Nephron (organoid): Measurements from ENCODE around the gene HIPK1.

Experiments used
- H3K27ac Mint-ChIP-seq, 3 experiments: 2 replicates each; pipeline ENCODE4 v1.8.0; 2020; ENCODE audit warnings: mixed read lengths in 3 of 3, mild to moderate bottlenecking in 2 of 3, moderate library complexity in 1 of 3
- H3K27me3 Mint-ChIP-seq: 2 replicates; pipeline ENCODE4 v1.8.0; 2021; ENCODE audit warnings: low read depth, mild to moderate bottlenecking, moderate library complexity, mixed read lengths
- H3K36me3 Mint-ChIP-seq: 2 replicates; pipeline ENCODE4 v1.8.0; 2020; ENCODE audit warnings: low read depth, mixed read lengths
- H3K4me1 Mint-ChIP-seq: 2 replicates; pipeline ENCODE4 v1.8.0; 2020; ENCODE audit warnings: mixed read lengths
- H3K4me3 Mint-ChIP-seq, 3 experiments: 2 replicates each; pipeline ENCODE4 v1.8.0; 2020; ENCODE audit warnings: mild to moderate bottlenecking in 3 of 3, mixed read lengths in 3 of 3, moderate library complexity in 2 of 3
- H3K9me3 Mint-ChIP-seq: 2 replicates; pipeline ENCODE4 v1.8.0; 2020; ENCODE audit warnings: mixed read lengths
- CTCF ChIP-seq, 3 experiments: fragments of 200-600 bp; sonication (generic); IDR thresholded peaks; one replicate each; pipeline ENCODE4 v1.5.0; 2021; ENCODE audit warnings: antibody characterized with exemption in 3 of 3; ENCODE audit not compliant: unreplicated experiment in 3 of 3

Gene HIPK1

DNA sequence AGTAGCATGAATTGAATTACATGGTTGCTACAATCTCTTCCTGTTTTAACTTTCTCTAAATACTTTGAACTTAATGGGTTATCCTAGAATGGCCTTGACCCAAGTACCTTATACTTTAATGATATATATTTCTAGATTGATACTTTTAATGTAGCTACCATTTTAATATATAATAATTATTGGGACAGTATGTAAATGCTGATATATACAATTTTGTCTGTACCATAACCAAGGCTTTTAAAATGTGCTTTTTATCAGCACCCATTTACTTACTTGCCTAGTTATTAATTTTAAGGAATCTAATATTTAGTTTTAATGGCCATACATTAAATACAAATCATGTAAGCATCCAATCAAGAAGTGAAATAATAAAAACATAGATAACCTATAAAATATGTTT lies 13.4 kb downstream of the HIPK1 start:
- H3K4me3 Mint-ChIP-seq: no peak overlapping the region
- no peak overlapping the region for H3K27ac Mint-ChIP-seq
- no peak for TF ChIP-seq CTCF (IDR thresholded peaks at IDR 0.05; ENCODE audit: unreplicated experiment in 3 of 3)
- H3K36me3 Mint-ChIP-seq: peaks cover 50% of the 10 kb centered on the region
- H3K27me3 Mint-ChIP-seq: no peaks in the 10 kb centered on the region
- peaks cover 4% of the 10 kb centered on the region for H3K9me3 Mint-ChIP-seq
- H3K4me1 Mint-ChIP-seq: peaks cover 32% of the 10 kb centered on the region

GRCh38 chr1:113943028-113943811 lies 14.1 kb downstream of the HIPK1 start:
- no peak overlapping the region for H3K4me3 Mint-ChIP-seq
- peaks cover 34% of the 10 kb centered on the region for H3K4me1 Mint-ChIP-seq
- peaks cover 50% of the 10 kb centered on the region for H3K36me3 Mint-ChIP-seq
- no peak overlapping the region for H3K27ac Mint-ChIP-seq
- TF ChIP-seq CTCF (IDR thresholded peaks at IDR 0.05; ENCODE audit: unreplicated experiment in 3 of 3): no peak
- H3K27me3 Mint-ChIP-seq: no peaks in the 10 kb centered on the region
- peaks cover 4% of the 10 kb centered on the region for H3K9me3 Mint-ChIP-seq

- TF ChIP-seq CTCF (IDR thresholded peaks at IDR 0.05; ENCODE audit: unreplicated experiment in 3 of 3): no peak
- peaks cover 48% of the 10 kb centered on the region for H3K36me3 Mint-ChIP-seq
- no peaks in the 10 kb centered on the region for H3K27me3 Mint-ChIP-seq
- H3K4me3 Mint-ChIP-seq: no peak overlapping the region
- peaks cover 4% of the 10 kb centered on the region for H3K9me3 Mint-ChIP-seq
- peaks cover 34% of the 10 kb centered on the region for H3K4me1 Mint-ChIP-seq
- no peak overlapping the region for H3K27ac Mint-ChIP-seq
Observed at GRCh38 chr1:113945329-113945728, 16.2 kb downstream of the HIPK1 start.

GRCh38 chr1:113946112-113946511 lies 17.0 kb downstream of the HIPK1 start:
- H3K4me1 Mint-ChIP-seq: peaks cover 31% of the 10 kb centered on the region
- peaks cover 40% of the 10 kb centered on the region for H3K36me3 Mint-ChIP-seq
- H3K27ac Mint-ChIP-seq: peak overlapping the region in 1 of 3 experiments; percentile 47
- no peak for TF ChIP-seq CTCF (IDR thresholded peaks at IDR 0.05; ENCODE audit: unreplicated experiment in 3 of 3)
- peaks cover 4% of the 10 kb centered on the region for H3K9me3 Mint-ChIP-seq
- no peaks in the 10 kb centered on the region for H3K27me3 Mint-ChIP-seq
- no peak overlapping the region for H3K4me3 Mint-ChIP-seq

- peak overlapping the region; percentile 28 to 69 (median 62) for H3K27ac Mint-ChIP-seq
- no peak overlapping the region for H3K4me3 Mint-ChIP-seq
- H3K9me3 Mint-ChIP-seq: peaks cover 4% of the 10 kb centered on the region
- no peak for TF ChIP-seq CTCF (IDR thresholded peaks at IDR 0.05; ENCODE audit: unreplicated experiment in 3 of 3)
- H3K4me1 Mint-ChIP-seq: peaks cover 31% of the 10 kb centered on the region
- H3K36me3 Mint-ChIP-seq: peaks cover 37% of the 10 kb centered on the region
- no peaks in the 10 kb centered on the region for H3K27me3 Mint-ChIP-seq
Observed at GRCh38 chr1:113946678-113947387, 17.7 kb downstream of the HIPK1 start.
